Psoas muscle (tissue), 8 donors: ENCODE measurements around the gene RARB. TPM values are rescaled to one million over a fixed set of nuclear protein-coding genes. Genes with fewer than 3 reads are reported as not detected.

Experiments
- ATAC-seq, 4 donors: fragments of 200-7000 bp; cut with Tn5 transposase; one replicate each; pipeline ENCODE4 v1.9.1; 2020; ENCODE audit warnings: moderate library complexity in 3 of 4, mild to moderate bottlenecking in 2 of 4
- DNase-seq, 2 donors: peaks; one replicate each; pipeline ENCODE4 v3.0.0-alpha.2; 2020
- H3K27ac ChIP-seq: fragments of 200-600 bp; one replicate; pipeline ENCODE4 v1.8.0; 2022
- H3K27me3 ChIP-seq, 3 donors: fragments of 200-600 bp in 1 of 3; one replicate each; pipeline versions ENCODE4 v1.6.1 to v1.8.0; 2013 to 2022; ENCODE audit warnings: low read length in 2 of 3, mild to moderate bottlenecking in 2 of 3, moderate library complexity in 1 of 3; ENCODE audit not compliant: insufficient read depth in 3 of 3
- H3K36me3 ChIP-seq, 2 donors: fragments of 200-600 bp in 1 of 2; one replicate each; pipeline versions ENCODE4 v1.6.1 to v1.8.0; 2013 to 2022; ENCODE audit warnings: low read depth in 1 of 2, mild to moderate bottlenecking in 1 of 2, moderate library complexity in 1 of 2; ENCODE audit not compliant: insufficient read depth in 1 of 2
- H3K4me1 ChIP-seq: fragments of 200-600 bp; one replicate; pipeline ENCODE4 v1.8.0; 2022
- H3K4me3 ChIP-seq: fragments of 200-600 bp; one replicate; pipeline ENCODE4 v1.8.0; 2022; ENCODE audit warnings: mild to moderate bottlenecking
- H3K9me3 ChIP-seq: fragments of 200-600 bp; one replicate; pipeline ENCODE4 v1.8.0; 2022
- CTCF ChIP-seq: fragments of 200-600 bp; IDR thresholded peaks from one replicate; pipeline ENCODE4 v1.8.0; 2022; ENCODE audit warnings: antibody characterized with exemption
- WGBS, 3 donors: extraction: QIAGEN DNeasy Blood & Tissue Kit; methylation state at CpG; one replicate each; pipeline versions ENCODE4 v1.1.6 to v1.1.7; 2013; 5-methylcytosine and 5-hydroxymethylcytosine counted together
- intact Hi-C, 2 donors: fragments of 100-400 bp; cut with DNase I; formaldehyde crosslinking; loops; one replicate each; pipeline versions ENCODE4 v1.11.0 to v1.14.2; 2022
- polyA plus RNA-seq, 3 donors: library from polyadenylated mRNA; stranded (reverse); fragments of 200-250 nt; gene quantifications; one replicate each; pipeline ENCODE4 v1.2.3, GENCODE V29; 2013
- total RNA-seq, 4 donors: library from RNA; stranded (reverse); fragmentation: NEBNext Ultra II Directional in 2 of 4; extraction: Animal tissue kit (Norgen Biotek cat#: 25700) in 2 of 4; gene quantifications; one replicate each; pipeline versions ENCODE4 v1.2.1 to v1.2.4, GENCODE V29; 2021 to 2023
- donor health status: healthy with polysubstance abuse.
- donor health status: DM: no; HTN: no; CAD: no; lungs with moderate emphysema.
- donor health status: Bipolar disorder and iron deficiency.
- donor health status: healthy.
- donor health status: DM: yes; HTN: yes; CAD: no.
- donor health status: DM: no; HTN: no; CAD: no.
- donor health status: DM: no; HTN: no; CAD: no.
- donor health status: DM: yes; HTN: yes; CAD: no.

RARB gene
- total and polyA plus RNA-seq, 7 donors, result 1.1 to 5.4 (median 1.9) TPM

- Histone ChIP-seq H3K9me3 (no peaks in the 10 kb centered on the region), H3K36me3 (no peaks in the 10 kb centered on the region), H3K27me3 (no peaks in the 10 kb centered on the region), H3K4me1 (peaks cover 68% of the 10 kb centered on the region), H3K27ac (no peak overlapping the region), H3K4me3 (peak overlapping the region; percentile 39)
- 46 to 53% (median 53%) methylated on average over 6 of the region's 6 CpGs for WGBS, 3 donors
- TF ChIP-seq CTCF, result no peak
- ATAC-seq, result no peak
- intact Hi-C loops, result no loop called here
- DNase-seq, result no peak
Observed at GRCh38 chr3:25453619-25454004, 25.5 kb downstream of the RARB start.

GRCh38 chr3:25454005-25454927 is 26.2 kb downstream of the RARB start:
- intact Hi-C loops, result no loop called here
- DNase-seq, result no peak
- H3K36me3 ChIP-seq, result no peaks in the 10 kb centered on the region
- H3K4me1 ChIP-seq, result peaks cover 70% of the 10 kb centered on the region
- peak overlapping the region; percentile 72 for H3K27ac ChIP-seq
- WGBS, 3 donors, result 59 to 70% (median 68%) methylated on average over 16 of the region's 16 CpGs
- TF ChIP-seq CTCF, result no peak
- no peaks in the 10 kb centered on the region for H3K9me3 ChIP-seq
- no peak for ATAC-seq
- H3K4me3 ChIP-seq, result peak overlapping the region; percentile 39
- no peaks in the 10 kb centered on the region for H3K27me3 ChIP-seq

- ATAC-seq (peak in 1 of 4 donors; percentile 33), DNase-seq (peak; percentile 18 to 64)
- H3K36me3 ChIP-seq, result no peaks in the 10 kb centered on the region
- H3K4me1 ChIP-seq, result peaks cover 60% of the 10 kb centered on the region
- no peaks in the 10 kb centered on the region for H3K9me3 ChIP-seq
- WGBS, 3 donors, result 45 to 52% (median 48%) methylated on average over 8 of the region's 8 CpGs
- peak overlapping the region; percentile 0 for H3K4me3 ChIP-seq
- intact Hi-C loops, result no loop called here
- H3K27me3 ChIP-seq, result no peaks in the 10 kb centered on the region
- peak overlapping the region; percentile 72 for H3K27ac ChIP-seq
- TF ChIP-seq CTCF, result no peak
Observed at GRCh38 chr3:25455441-25456132, 27.5 kb downstream of the RARB start.

- peaks cover 53% of the 10 kb centered on the region for H3K4me1 ChIP-seq
- H3K9me3 ChIP-seq, result no peaks in the 10 kb centered on the region
- no peak for TF ChIP-seq CTCF
- DNase-seq (no peak), ATAC-seq (no peak)
- intact Hi-C loops, result no loop called here
- H3K36me3 ChIP-seq, result no peaks in the 10 kb centered on the region
- peak overlapping the region; percentile 72 for H3K27ac ChIP-seq
- H3K27me3 ChIP-seq, result no peaks in the 10 kb centered on the region
- 58 to 63% (median 60%) methylated on average over 7 of the region's 7 CpGs for WGBS, 3 donors
- peak overlapping the region; percentile 23 for H3K4me3 ChIP-seq
Observed at GRCh38 chr3:25456723-25457670, 28.9 kb downstream of the RARB start.
